GOT3 (cell line): ENCODE measurements around the gene PLPPR3.

Experiments
- DNase-seq: peaks from one replicate; lab custom pipeline; 2025; ENCODE audit warnings: mixed read lengths; lab: John Stamatoyannopoulos, UW

Gene PLPPR3

DNA sequence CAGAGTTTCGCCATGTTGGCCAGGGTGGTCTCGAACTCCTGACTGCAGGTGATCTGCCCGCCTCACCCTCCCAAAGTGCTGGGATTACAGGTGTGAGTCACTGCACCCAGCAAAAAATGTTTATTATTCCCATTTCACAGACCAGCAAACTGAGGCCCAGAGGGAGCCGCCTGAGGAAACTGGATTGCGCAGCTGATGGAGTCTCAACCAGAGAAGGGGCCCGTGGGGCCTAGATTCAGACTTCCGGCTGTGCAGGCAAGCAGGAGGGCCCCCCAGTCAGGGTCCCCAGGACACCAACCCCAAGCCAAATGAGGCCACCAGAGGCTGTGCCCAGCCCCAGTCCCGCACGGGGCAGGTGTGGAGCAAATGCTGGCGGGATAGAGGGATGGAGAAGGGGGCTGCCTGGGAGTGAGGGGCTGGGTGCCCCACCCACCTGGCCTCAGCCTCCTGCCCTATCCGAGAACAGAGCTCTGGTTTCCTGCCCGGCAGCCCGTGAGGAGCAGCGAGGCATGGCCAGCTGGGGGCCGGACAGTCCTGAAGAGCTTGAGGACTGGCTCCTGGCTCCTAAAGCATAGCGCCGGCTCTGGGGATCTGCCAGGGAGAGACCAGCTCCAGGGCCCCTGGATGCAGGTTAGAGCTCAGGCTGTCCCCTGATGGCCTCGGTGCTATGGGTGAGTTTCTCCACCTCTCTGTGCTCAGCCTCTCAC, 48.9 kb downstream of the PLPPR3 start:
- DNase-seq: no peak

DNA sequence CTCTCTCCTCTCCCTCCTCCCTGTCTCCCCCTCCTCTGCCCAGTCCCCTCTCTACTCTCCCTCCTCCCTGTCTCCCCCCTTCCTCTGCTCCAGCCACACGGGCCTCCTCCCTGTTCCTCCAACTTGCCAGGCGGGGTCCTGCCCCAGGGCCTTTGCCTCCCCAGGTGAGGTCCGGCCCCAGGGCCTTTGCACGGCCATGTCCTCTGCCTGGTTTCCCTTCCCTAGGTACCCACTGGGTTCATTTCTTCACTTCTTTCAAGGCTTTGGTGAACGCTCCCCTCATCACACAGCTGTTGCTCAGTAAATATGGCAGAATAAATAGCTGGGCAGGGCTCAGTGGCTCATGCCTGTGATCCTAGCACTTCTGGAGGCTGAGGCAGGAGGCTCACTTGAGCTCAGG, 49.7 kb downstream of the PLPPR3 start:
- DNase-seq: no peak

DNA sequence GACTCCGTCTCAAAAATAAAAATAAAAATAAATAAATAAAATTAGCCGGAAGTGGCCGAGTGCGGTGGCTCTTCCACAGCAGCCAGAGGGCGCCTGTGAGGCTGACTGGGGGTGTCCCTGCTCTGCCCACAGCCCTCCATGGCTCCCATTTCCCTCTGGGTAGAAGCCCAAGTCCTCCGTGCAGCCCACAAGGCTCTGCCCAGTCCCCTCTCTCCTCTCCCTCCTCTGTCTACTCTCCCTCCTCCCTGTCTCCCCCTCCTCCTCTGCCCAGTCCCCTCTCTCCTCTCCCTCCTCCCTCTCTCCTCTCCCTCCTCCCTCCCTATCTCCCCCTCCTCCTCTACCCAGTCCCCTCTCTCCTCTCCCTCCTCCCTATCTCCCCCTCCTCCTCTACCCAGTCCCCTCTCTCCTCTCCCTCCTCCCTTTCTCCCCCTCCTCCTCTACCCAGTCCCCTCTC, 50.4 kb downstream of the PLPPR3 start:
- DNase-seq: no peak

DNA sequence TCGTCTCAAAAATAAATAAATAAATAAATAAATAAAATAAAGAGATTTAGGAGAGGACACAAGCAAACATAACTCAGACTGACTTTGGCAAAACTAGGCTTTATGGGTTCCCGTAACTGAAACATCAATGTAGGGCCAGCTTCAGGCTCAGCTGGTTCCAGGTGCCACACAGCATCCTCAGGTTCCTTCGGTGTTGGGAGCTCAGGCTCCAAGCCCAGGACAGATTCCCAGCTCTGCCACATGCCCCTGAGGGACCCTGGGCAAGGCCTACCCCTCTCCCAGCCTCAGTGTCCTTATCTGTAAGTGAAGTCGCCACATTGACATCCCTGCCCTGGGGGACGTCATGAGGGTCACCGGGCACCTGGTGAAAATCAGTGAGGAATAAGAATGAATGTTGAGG, 52.1 kb downstream of the PLPPR3 start:
- no peak for DNase-seq

DNA sequence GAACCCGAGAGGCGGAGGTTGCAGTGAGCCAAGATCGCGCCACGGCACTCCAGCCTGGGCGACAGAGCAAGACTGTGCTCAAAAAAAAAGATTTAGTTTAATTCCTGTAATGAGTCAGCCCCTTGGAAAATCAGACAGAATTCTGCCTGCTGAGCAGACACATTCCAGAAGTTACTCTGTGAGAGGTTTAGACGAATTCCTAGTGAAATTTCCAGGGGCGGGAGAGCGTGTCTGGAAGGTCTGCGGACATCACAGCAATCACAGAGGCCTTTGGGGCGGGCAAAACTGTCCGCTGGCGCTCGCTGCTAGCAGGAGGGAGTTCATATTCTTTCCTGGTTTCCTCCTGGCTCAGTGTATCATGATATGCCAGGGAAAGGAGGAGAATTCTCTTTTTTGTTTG, 53.3 kb downstream of the PLPPR3 start:
- DNase-seq: no peak

DNA sequence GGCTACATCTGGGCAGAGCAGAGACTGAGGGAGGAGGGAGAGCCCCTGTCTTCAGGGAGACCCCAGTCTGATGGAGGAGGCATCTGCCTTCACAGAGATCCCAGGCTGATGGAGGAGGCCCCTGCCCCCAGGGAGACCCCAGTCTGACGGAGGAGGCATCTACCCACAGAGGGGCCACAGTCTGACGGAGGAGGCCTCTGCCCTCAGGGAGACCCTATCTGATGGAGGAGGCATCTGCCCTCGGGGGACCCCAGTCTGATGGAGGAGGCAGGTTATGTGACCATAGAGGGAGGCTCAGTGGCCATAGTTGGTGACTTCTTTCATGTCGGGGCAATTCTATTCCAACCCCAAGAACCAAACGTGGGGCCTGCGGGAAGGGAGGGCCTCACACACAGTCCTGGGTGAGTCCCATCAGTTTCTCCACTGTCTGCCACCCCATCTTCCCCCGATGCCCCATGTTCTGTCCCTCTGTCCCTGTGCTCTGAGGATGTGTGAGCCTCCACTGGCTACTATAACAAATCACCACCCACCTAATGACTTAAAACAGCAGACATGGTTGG, 56.5 kb downstream of the PLPPR3 start:
- DNase-seq: no peak

DNA sequence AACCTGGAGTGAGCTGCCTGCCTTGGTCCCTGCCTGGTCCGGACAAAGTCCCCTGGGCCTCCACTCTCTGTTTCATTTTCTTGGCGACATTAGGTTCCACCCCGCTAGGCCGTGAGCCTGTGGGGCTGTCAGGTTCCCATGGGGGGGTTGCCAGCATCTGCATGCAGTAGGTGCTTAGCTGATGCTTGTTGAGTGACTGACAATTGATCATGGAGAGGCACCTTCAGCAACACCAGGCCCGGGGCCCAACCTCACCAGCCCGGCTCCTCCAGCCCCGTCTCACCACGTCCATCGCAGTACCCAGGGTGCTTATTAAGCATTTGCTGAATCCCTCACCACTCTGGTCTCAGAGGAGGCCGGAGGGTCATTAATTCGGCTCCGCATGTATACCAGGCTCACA, 57.5 kb downstream of the PLPPR3 start:
- DNase-seq: no peak

DNA sequence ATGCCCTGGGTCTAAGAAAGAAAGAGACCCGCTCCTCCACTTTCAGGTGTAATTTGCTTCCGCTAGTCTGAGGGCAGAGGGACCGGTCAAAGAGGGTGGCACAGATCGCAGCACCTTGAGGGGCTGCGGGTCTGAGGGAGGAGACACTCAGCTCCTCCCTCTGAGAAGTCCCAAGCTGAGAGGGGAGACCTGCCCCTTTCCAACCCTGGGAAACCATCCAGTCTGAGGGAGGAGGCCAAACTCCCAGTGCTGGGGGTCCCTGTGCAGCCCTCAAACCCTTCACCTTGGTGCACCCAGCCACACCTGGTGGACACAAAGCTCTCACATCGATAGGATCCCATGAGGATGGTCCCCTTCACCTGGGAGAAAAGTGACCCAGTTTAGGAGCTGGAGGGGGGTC, 57.9 kb downstream of the PLPPR3 start:
- no peak for DNase-seq

DNA sequence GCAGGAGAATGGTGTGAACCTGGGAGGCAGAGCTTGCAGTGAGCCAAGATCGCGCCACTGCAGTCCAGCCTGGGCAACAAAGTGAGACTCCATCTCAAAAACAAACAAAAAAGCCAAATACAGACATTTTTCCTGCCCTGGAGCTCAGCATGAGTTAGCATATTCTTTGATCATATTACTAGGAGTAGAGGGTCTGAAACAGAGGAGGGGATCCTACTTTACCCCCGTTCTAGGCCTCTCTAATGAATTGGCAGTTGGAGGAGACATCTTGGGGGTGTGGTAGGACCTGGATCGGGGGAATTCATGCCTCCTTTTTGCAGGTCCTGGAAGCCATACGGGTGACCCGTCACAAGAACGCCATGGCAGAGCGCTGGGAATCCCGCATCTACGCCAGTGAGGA, 58.6 kb downstream of the PLPPR3 start:
- DNase-seq: no peak
